IMR-90 (cell line): ENCODE data around the gene CCDC69. TPM values are rescaled to one million over a fixed set of nuclear protein-coding genes. Genes with fewer than 3 reads are reported as not detected.

Experiments
- ATAC-seq: fragments of 200-7000 bp; cut with Tn5 transposase; 2 replicates; pipeline ENCODE4 v1.9.1; 2020; ENCODE audit warnings: low read depth, mild to moderate bottlenecking, moderate library complexity
- BruUV-seq: library from RNA; stranded (reverse); fragments of 400-500 nt; replicated peaks from 2 replicates; lab custom pipeline; 2021; lab: Mats Ljungman, UMichigan
- CTCF ChIA-PET: fragments of 300-600 bp; formaldehyde crosslinking; extraction: SDS; loops from one replicate; lab custom pipeline; 2021; ENCODE audit warnings: antibody characterized with exemption; lab: Yijun Ruan, JAX
- POLR2A ChIA-PET: fragments of 300-600 bp; sonication (Branson Sonifier 250); formaldehyde crosslinking; loops from one replicate; lab custom pipeline; 2022; ENCODE audit warnings: antibody characterized with exemption; ENCODE audit not compliant: unreplicated experiment; lab: Charles Lee
- DNase-seq: peaks from one replicate; pipeline ENCODE4 v3.0.0; 2013
- H2AFZ ChIP-seq: replicated peaks from 2 replicates; pipeline ENCODE3; 2013; ENCODE audit warnings: low read length, mild to moderate bottlenecking; ENCODE audit not compliant: poor library complexity
- H2AK5ac ChIP-seq: 2 replicates; pipeline ENCODE4 v1.6.1; 2013; ENCODE audit warnings: low read depth, low read length, inconsistent platforms
- H2AK9ac ChIP-seq: replicated peaks from 2 replicates; pipeline ENCODE3; 2013; ENCODE audit warnings: mild to moderate bottlenecking, low read depth, low read length, moderate library complexity; ENCODE audit not compliant: poor library complexity
- H2BK120ac ChIP-seq: 2 replicates; pipeline ENCODE4 v1.6.1; 2013; ENCODE audit warnings: low read depth, low read length, inconsistent platforms
- H2BK15ac ChIP-seq: 3 replicates; pipeline ENCODE4 v1.6.1; 2013; ENCODE audit warnings: low read depth, low read length, inconsistent platforms
- H2BK20ac ChIP-seq: 2 replicates; pipeline ENCODE4 v1.6.1; 2013; ENCODE audit warnings: low read depth, mild to moderate bottlenecking, inconsistent platforms, low read length, moderate library complexity
- H2BK5ac ChIP-seq: 2 replicates; pipeline ENCODE4 v1.6.1; 2013; ENCODE audit warnings: mild to moderate bottlenecking, low read depth, low read length, inconsistent platforms; ENCODE audit not compliant: poor library complexity, severe bottlenecking
- H3K14ac ChIP-seq: replicated peaks from 2 replicates; pipeline ENCODE4 v1.6.1; 2013; ENCODE audit warnings: low read depth, low read length, inconsistent platforms
- H3K18ac ChIP-seq: 2 replicates; pipeline ENCODE4 v1.6.1; 2013; ENCODE audit warnings: low read depth, low read length, control low read depth
- H3K23ac ChIP-seq: 2 replicates; pipeline ENCODE4 v1.6.1; 2013; ENCODE audit warnings: low read depth, low read length, inconsistent platforms
- H3K27ac ChIP-seq: 2 replicates; pipeline ENCODE4 v1.5.1; 2013; ENCODE audit warnings: mild to moderate bottlenecking, control low read depth, low read length; ENCODE audit not compliant: insufficient read depth
- H3K27me3 ChIP-seq: 2 replicates; pipeline ENCODE4 v1.6.1; 2013; ENCODE audit warnings: low read length; ENCODE audit not compliant: control insufficient read depth, insufficient read depth
- H3K36me3 ChIP-seq: 2 replicates; pipeline ENCODE4 v1.6.1; 2013; ENCODE audit warnings: low read length, mixed read lengths; ENCODE audit not compliant: control insufficient read depth, insufficient read depth
- H3K4ac ChIP-seq: 2 replicates; pipeline ENCODE4 v1.6.1; 2013; ENCODE audit warnings: low read depth, low read length, inconsistent platforms
- H3K4me1 ChIP-seq: 2 replicates; pipeline ENCODE4 v1.6.1; 2013; ENCODE audit warnings: low read length, mixed read lengths; ENCODE audit not compliant: control insufficient read depth, insufficient read depth
- H3K4me2 ChIP-seq: 2 replicates; pipeline ENCODE4 v1.6.1; 2013; ENCODE audit warnings: low read depth, mild to moderate bottlenecking, control low read depth, low read length, moderate library complexity
- H3K4me3 ChIP-seq: 2 replicates; pipeline ENCODE4 v1.5.1; 2013; ENCODE audit warnings: low read depth, mild to moderate bottlenecking, control low read depth, low read length, moderate library complexity; ENCODE audit not compliant: insufficient read depth
- H3K56ac ChIP-seq: 2 replicates; pipeline ENCODE4 v1.6.1; 2013; ENCODE audit warnings: low read length, inconsistent platforms; ENCODE audit not compliant: insufficient read depth; ENCODE audit errors: extremely low read depth
- H3K79me1 ChIP-seq, 2 experiments: 2 replicates each; pipeline ENCODE4 v1.6.1; 2013; ENCODE audit warnings: low read length in 2 of 2, inconsistent platforms in 1 of 2, low read depth in 1 of 2
- H3K9ac ChIP-seq: 2 replicates; pipeline ENCODE4 v1.6.1; 2013; ENCODE audit warnings: low read depth, low read length, control low read depth
- H3K9me1 ChIP-seq: 2 replicates; pipeline ENCODE4 v1.6.1; 2013; ENCODE audit warnings: low read length, inconsistent platforms; ENCODE audit not compliant: insufficient read depth
- H3K9me3 ChIP-seq: 2 replicates; pipeline ENCODE4 v1.6.1; 2013; ENCODE audit warnings: low read length; ENCODE audit not compliant: control insufficient read depth, insufficient read depth
- H4K20me1 ChIP-seq: 2 replicates; pipeline ENCODE4 v1.6.1; 2013; ENCODE audit warnings: low read length, inconsistent platforms; ENCODE audit not compliant: insufficient read depth
- H4K5ac ChIP-seq: 2 replicates; pipeline ENCODE4 v1.6.1; 2013; ENCODE audit warnings: mild to moderate bottlenecking, low read depth, low read length, control low read depth
- H4K8ac ChIP-seq, 2 experiments: 2 replicates each; pipeline ENCODE4 v1.6.1; 2013; ENCODE audit warnings: low read depth in 2 of 2, low read length in 2 of 2, control low read depth in 1 of 2, inconsistent platforms in 1 of 2
- H4K91ac ChIP-seq: 2 replicates; pipeline ENCODE4 v1.6.1; 2013; ENCODE audit warnings: low read depth, low read length, inconsistent platforms; ENCODE audit not compliant: insufficient read depth
- BHLHE40 ChIP-seq: fragments of 150-350 bp; IDR thresholded peaks from 2 replicates; pipeline ENCODE4 v1.6.1; 2016; ENCODE audit warnings: mild to moderate bottlenecking, low read depth, low read length
- CEBPB ChIP-seq: IDR thresholded peaks from 2 replicates; pipeline ENCODE4 v1.6.1; 2012; ENCODE audit warnings: low read depth, low read length, improper control_type of control experiment
- CHD1 ChIP-seq: IDR thresholded peaks from 2 replicates; pipeline ENCODE4 v1.6.1; 2012; ENCODE audit warnings: low read depth, low read length, improper control_type of control experiment
- FOS ChIP-seq: fragments of 150-350 bp; IDR thresholded peaks from 2 replicates; pipeline ENCODE4 v1.6.1; 2016; ENCODE audit warnings: low read depth, low read length
- MAFK ChIP-seq: IDR thresholded peaks from 2 replicates; pipeline ENCODE4 v1.6.1; 2012; ENCODE audit warnings: low read depth, low read length, improper control_type of control experiment
- MAZ ChIP-seq: IDR thresholded peaks from 2 replicates; pipeline ENCODE4 v1.6.1; 2012; ENCODE audit warnings: low read depth, mild to moderate bottlenecking, low read length, improper control_type of control experiment, moderate library complexity, borderline replicate concordance
- MXI1 ChIP-seq: IDR thresholded peaks from 2 replicates; pipeline ENCODE4 v1.6.1; 2012; ENCODE audit warnings: low read depth, mild to moderate bottlenecking, low read length, moderate library complexity, borderline replicate concordance
- NFE2L2 ChIP-seq: fragments of 150-350 bp; IDR thresholded peaks from 2 replicates; pipeline ENCODE4 v1.6.1; 2016; ENCODE audit warnings: low read depth, mild to moderate bottlenecking, low read length
- POLR2A ChIP-seq: IDR thresholded peaks from 2 replicates; pipeline ENCODE4 v1.6.1; 2012; ENCODE audit warnings: mild to moderate bottlenecking, low read depth, low read length
- RAD21 ChIP-seq: IDR thresholded peaks from 2 replicates; pipeline ENCODE4 v1.6.1; 2012; ENCODE audit warnings: low read length, improper control_type of control experiment
- RCOR1 ChIP-seq: IDR thresholded peaks from 2 replicates; pipeline ENCODE4 v1.6.1; 2012; ENCODE audit warnings: mild to moderate bottlenecking, low read length, improper control_type of control experiment; ENCODE audit not compliant: insufficient replicate concordance
- RFX5 ChIP-seq: IDR thresholded peaks from 2 replicates; pipeline ENCODE4 v1.8.0; 2012; ENCODE audit warnings: low read depth, mild to moderate bottlenecking, low read length, moderate library complexity
- SMC3 ChIP-seq: fragments of 150-350 bp; IDR thresholded peaks from 2 replicates; pipeline ENCODE4 v1.6.1; 2016; ENCODE audit warnings: low read depth, mild to moderate bottlenecking, antibody characterized with exemption, low read length, moderate library complexity
- WGBS, 2 experiments: methylation state at CpG; one replicate each; pipeline versions ENCODE4 v1.1.5 to v1.1.7; 2013; ENCODE audit warnings: missing lambda C conversion rate in 2 of 2; ENCODE audit not compliant: insufficient read length in 1 of 2; ENCODE audit errors: extremely low coverage in 2 of 2; 5-methylcytosine and 5-hydroxymethylcytosine counted together
- dilution Hi-C: fragments of 300-500 bp; cut with HindIII; formaldehyde crosslinking; loops from one replicate; pipeline ENCODE4 v1.14.3; 2018; ENCODE audit warnings: low sequenced_read_pairs; ENCODE audit not compliant: unreplicated experiment
- in situ Hi-C: fragments of 300-500 bp; cut with MboI; formaldehyde crosslinking; loops from 3 replicates; pipeline ENCODE4 v1.14.3; 2019; ENCODE audit warnings: low sequenced_read_pairs, inconsistent platforms, mixed read lengths
- intact Hi-C: fragments of 100-400 bp; cut with micrococcal nuclease; formaldehyde crosslinking; loops from 2 replicates; pipeline ENCODE4 v1.10.0; 2022
- polyA plus RNA-seq, 3 experiments: library from polyadenylated mRNA; depleted of rRNA; stranded (reverse); fragments of >200 nt; gene quantifications; 2 replicates each; pipeline ENCODE4 v1.2.3, GENCODE V29; 2012; ENCODE audit warnings: low replicate concordance in 1 of 3
- total RNA-seq: library from RNA; depleted of rRNA; stranded (reverse); fragments of >200 nt; gene quantifications from 2 replicates; pipeline ENCODE4 v1.2.3, GENCODE V29; 2012
- TF ChIP-seq, protein P1 (sequence below): conservative IDR thresholded peaks from 2 replicates; pipeline ENCODE4 v1.5.1; 2012; ENCODE audit warnings: mild to moderate bottlenecking, low read depth, low read length, improper control_type of control experiment
- TF ChIP-seq, protein P2 (sequence below): fragments of 150-350 bp; IDR thresholded peaks from 2 replicates; pipeline ENCODE4 v1.6.1; 2017; ENCODE audit warnings: mild to moderate bottlenecking, antibody characterized with exemption, low read length, low read depth
- TF ChIP-seq, protein P3 (sequence below): fragments of 150-350 bp; IDR thresholded peaks from 2 replicates; pipeline ENCODE4 v1.6.1; 2016; ENCODE audit warnings: low read depth, mild to moderate bottlenecking, low read length, moderate library complexity, borderline replicate concordance

The CCDC69 gene
- total and polyA plus RNA-seq, 2 of the 4 experiments (the other 2 are of a cell fraction) = 0.36 to 0.48 TPM

DNA sequence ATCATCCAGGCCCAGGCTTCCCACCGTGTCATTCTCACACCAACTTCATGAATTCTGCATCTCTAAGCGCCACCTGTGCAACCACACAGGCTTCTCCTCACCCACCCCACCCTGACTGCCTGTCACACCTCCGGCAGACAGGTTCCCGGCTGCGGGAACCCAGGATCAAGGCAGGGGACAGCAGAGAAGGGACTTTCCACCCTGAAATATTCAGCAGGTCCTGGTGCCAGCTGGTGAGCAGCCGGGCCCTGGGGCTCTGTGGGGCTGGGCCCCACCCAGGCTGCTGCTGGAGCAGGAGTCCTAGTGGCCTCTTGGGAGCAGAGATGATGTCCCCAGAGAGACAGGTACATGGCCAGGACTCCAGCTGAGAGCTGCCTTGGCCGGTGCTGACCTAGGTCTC, 79.0 kb downstream of the CCDC69 start:
- no TSS peak for BruUV-seq
- Histone ChIP-seq H2AFZ (no peak overlapping the region), H3K56ac (no peak overlapping the region), H3K23ac (no peak overlapping the region), H4K91ac (no peak overlapping the region), H2BK20ac (no peak overlapping the region), H3K4me1 (peaks cover 2% of the 10 kb centered on the region; the same call in 1 of the 2 replicates), H3K4ac (no peak overlapping the region), H3K9me3 (no peaks in the 10 kb centered on the region), H3K36me3 (peaks cover 75% of the 10 kb centered on the region), H3K9ac (no peak overlapping the region), H2BK5ac (no peak overlapping the region), H2AK9ac (no peak overlapping the region), H3K4me3 (no peak overlapping the region), H3K27ac (no peak overlapping the region), H4K8ac (no peak overlapping the region), H4K5ac (no peak overlapping the region), H2BK120ac (no peak overlapping the region), H3K4me2 (no peak overlapping the region), H3K27me3 (no peaks in the 10 kb centered on the region), H3K18ac (no peak overlapping the region), H3K79me1 (peaks cover 56 to 99% of the 10 kb centered on the region in 2 experiments), H4K20me1 (peaks cover 100% of the 10 kb centered on the region), H2AK5ac (no peak overlapping the region), H3K9me1 (peaks cover 46% of the 10 kb centered on the region), H2BK15ac (no peak overlapping the region), H3K14ac (no peak overlapping the region)
- dilution Hi-C loops = no loop called here
- DNase-seq (no peak), ATAC-seq (no peak)
- ChIA-PET CTCF (interaction anchor here (1.3 kb wide), 1 partner anchor 97 kb away, joined by 3 read pairs; no protein-coding TSS in a partner anchor), POLR2A (no interaction called here)
- in situ Hi-C loops = loop anchor here (10.0 kb wide), 1 partner anchor 600 kb away; no protein-coding TSS in a partner anchor
- no peak for TF ChIP-seq BHLHE40
- TF ChIP-seq POLR2A = no peak
- TF ChIP-seq, protein P1, sequence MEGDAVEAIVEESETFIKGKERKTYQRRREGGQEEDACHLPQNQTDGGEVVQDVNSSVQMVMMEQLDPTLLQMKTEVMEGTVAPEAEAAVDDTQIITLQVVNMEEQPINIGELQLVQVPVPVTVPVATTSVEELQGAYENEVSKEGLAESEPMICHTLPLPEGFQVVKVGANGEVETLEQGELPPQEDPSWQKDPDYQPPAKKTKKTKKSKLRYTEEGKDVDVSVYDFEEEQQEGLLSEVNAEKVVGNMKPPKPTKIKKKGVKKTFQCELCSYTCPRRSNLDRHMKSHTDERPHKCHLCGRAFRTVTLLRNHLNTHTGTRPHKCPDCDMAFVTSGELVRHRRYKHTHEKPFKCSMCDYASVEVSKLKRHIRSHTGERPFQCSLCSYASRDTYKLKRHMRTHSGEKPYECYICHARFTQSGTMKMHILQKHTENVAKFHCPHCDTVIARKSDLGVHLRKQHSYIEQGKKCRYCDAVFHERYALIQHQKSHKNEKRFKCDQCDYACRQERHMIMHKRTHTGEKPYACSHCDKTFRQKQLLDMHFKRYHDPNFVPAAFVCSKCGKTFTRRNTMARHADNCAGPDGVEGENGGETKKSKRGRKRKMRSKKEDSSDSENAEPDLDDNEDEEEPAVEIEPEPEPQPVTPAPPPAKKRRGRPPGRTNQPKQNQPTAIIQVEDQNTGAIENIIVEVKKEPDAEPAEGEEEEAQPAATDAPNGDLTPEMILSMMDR = no peak
- TF ChIP-seq, protein P2, sequence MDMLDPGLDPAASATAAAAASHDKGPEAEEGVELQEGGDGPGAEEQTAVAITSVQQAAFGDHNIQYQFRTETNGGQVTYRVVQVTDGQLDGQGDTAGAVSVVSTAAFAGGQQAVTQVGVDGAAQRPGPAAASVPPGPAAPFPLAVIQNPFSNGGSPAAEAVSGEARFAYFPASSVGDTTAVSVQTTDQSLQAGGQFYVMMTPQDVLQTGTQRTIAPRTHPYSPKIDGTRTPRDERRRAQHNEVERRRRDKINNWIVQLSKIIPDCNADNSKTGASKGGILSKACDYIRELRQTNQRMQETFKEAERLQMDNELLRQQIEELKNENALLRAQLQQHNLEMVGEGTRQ = no peak
- no peak for TF ChIP-seq RCOR1
- TF ChIP-seq SMC3 = no peak
- no peak for TF ChIP-seq CHD1
- no peak for TF ChIP-seq NFE2L2
- no peak for TF ChIP-seq CEBPB
- TF ChIP-seq RFX5 = no peak
- TF ChIP-seq MXI1 = no peak
- TF ChIP-seq, protein P3, sequence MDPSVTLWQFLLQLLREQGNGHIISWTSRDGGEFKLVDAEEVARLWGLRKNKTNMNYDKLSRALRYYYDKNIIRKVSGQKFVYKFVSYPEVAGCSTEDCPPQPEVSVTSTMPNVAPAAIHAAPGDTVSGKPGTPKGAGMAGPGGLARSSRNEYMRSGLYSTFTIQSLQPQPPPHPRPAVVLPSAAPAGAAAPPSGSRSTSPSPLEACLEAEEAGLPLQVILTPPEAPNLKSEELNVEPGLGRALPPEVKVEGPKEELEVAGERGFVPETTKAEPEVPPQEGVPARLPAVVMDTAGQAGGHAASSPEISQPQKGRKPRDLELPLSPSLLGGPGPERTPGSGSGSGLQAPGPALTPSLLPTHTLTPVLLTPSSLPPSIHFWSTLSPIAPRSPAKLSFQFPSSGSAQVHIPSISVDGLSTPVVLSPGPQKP = no peak
- TF ChIP-seq MAFK = no peak
- no peak for TF ChIP-seq RAD21
- TF ChIP-seq FOS = no peak
- TF ChIP-seq MAZ = no peak
- WGBS, 2 experiments = no CpG with 5 or more reads among the region's 7 CpGs
- intact Hi-C loops = no loop called here
